DND-41 (cell line): ENCODE measurements around the gene ZNF684.
"Not testable (repeated sequence)": the region's sequence is repeated elsewhere in the genome, so short reads cannot be mapped to it uniquely, and the experiment has no call there.

Experiments
- CTCF ChIP-seq: IDR thresholded peaks from 2 replicates; pipeline ENCODE4 v1.5.1; 2012; ENCODE audit warnings: borderline replicate concordance, low read length, moderate library complexity, mild to moderate bottlenecking; ENCODE audit not compliant: poor library complexity, severe bottlenecking; ENCODE audit errors: extremely low read depth
- EZH2 ChIP-seq: IDR thresholded peaks from 3 replicates; pipeline ENCODE4 v1.6.1; 2012; ENCODE audit warnings: borderline replicate concordance, low read depth, mild to moderate bottlenecking, moderate library complexity, low read length, inconsistent platforms; ENCODE audit not compliant: severe bottlenecking

DNA sequence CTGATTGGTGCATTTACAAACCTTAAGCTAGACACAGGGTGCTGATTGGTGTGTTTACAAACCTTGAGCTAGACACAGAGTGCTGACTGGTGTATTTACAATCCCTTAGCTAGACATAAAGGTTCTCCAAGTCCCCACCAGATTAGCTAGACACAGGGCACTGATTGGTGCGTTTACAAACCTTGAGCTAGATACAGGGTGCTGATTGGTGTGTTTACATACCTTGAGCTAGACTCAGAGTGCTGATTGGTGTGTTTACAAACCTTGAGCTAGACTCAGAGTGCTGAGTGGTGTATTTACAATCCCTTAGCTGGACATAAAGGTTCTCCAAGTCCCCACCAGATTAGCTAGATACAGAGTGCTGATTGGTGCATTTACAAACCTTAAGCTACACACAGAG, 26.8 kb downstream of the ZNF684 start:
- not testable (repeated sequence) for TF ChIP-seq CTCF, EZH2
